HCT116 (cell line): ENCODE measurements around the gene CACNA2D2. TPM values are rescaled to one million over a fixed set of nuclear protein-coding genes. Genes with fewer than 3 reads are reported as not detected.

Experiments used
- ATAC-seq: fragments of 200-7000 bp; cut with Tn5 transposase; 2 replicates; pipeline ENCODE4 v1.9.1; 2020; ENCODE audit warnings: mild to moderate bottlenecking, moderate library complexity
- BruUV-seq: library from RNA; stranded (reverse); fragments of 400-500 nt; replicated peaks from 2 replicates; lab custom pipeline; 2021; lab: Mats Ljungman, UMichigan
- CTCF ChIA-PET: fragments of 300-600 bp; sonication (Branson Sonifier 250); formaldehyde crosslinking; loops from one replicate; lab custom pipeline; 2021; ENCODE audit warnings: antibody characterized with exemption; lab: Charles Lee
- POLR2A ChIA-PET: fragments of 300-600, 350-600 bp; sonication (Branson Sonifier 250); formaldehyde crosslinking; loops from one replicate; lab custom pipeline; 2021; ENCODE audit warnings: antibody characterized with exemption; lab: Charles Lee
- RAD21 ChIA-PET, 2 experiments: fragments of 300-600 bp; sonication (Branson Sonifier 250); formaldehyde crosslinking; loops; one replicate each; lab custom pipeline; 2023; ENCODE audit warnings: low total read pairs in 2 of 2; ENCODE audit not compliant: uncharacterized antibody in 2 of 2, unreplicated experiment in 2 of 2, low non-redundant PET in 1 of 2; lab: Charles Lee
- DNase-seq: peaks from one replicate; pipeline ENCODE4 v3.0.0-alpha.2; 2010; ENCODE audit warnings: low read depth, low spot score
- H2AFZ ChIP-seq: fragments of 200-600 bp; shearing (Covaris generic), sonication (generic); 2 replicates; pipeline ENCODE4 v1.6.1; 2017; ENCODE audit warnings: low read depth, mixed run types, mixed read lengths, antibody characterized with exemption, low read length; ENCODE audit not compliant: poor library complexity, severe bottlenecking
- H3K27ac ChIP-seq: 2 replicates; pipeline ENCODE4 v1.5.1; 2012; ENCODE audit warnings: low read depth, low read length
- H3K27me3 ChIP-seq: fragments of 200-600 bp; sonication (generic); 2 replicates; pipeline ENCODE4 v1.6.1; 2016; ENCODE audit warnings: mixed run types, low read length, mixed read lengths; ENCODE audit not compliant: insufficient read depth
- H3K36me3 ChIP-seq, 2 experiments: fragments of 200-500 bp in 1 of 2; fragments of 200-600 bp in 1 of 2; sonication (Bioruptor generic) in 1 of 2; sonication (generic) in 1 of 2; 2 replicates each; pipeline versions ENCODE4 v1.5.1 to v1.6.1; 2014 to 2016; ENCODE audit warnings: low read length in 2 of 2, inconsistent platforms in 1 of 2, mixed read lengths in 1 of 2, mixed run types in 1 of 2; ENCODE audit not compliant: insufficient read depth in 2 of 2, control insufficient read depth in 1 of 2
- H3K4me1 ChIP-seq, 2 experiments: fragments of 200-600 bp in 1 of 2; sonication (generic) in 1 of 2; 2 replicates each; pipeline versions ENCODE4 v1.5.1 to v1.6.1; 2012 to 2017; ENCODE audit warnings: low read length in 2 of 2, inconsistent platforms in 1 of 2, mild to moderate bottlenecking in 1 of 2, mixed read lengths in 1 of 2, mixed run types in 1 of 2, moderate library complexity in 1 of 2; ENCODE audit not compliant: insufficient read depth in 2 of 2, control insufficient read depth in 1 of 2
- H3K4me2 ChIP-seq: fragments of 200-600 bp; sonication (generic); 2 replicates; pipeline ENCODE4 v1.6.1; 2017; ENCODE audit warnings: mixed run types, low read length, mixed read lengths
- H3K4me3 ChIP-seq, 2 experiments: fragments of 200-600 bp in 1 of 2; sonication (generic) in 1 of 2; replicated peaks in 1 of 2; 2 replicates each; pipeline ENCODE4 v1.5.1; 2011 to 2016; ENCODE audit warnings: low read length in 2 of 2, control low read depth in 1 of 2, low read depth in 1 of 2, mild to moderate bottlenecking in 1 of 2, mixed read lengths in 1 of 2, mixed run types in 1 of 2
- H3K79me2 ChIP-seq: fragments of 200-600 bp; sonication (generic); 2 replicates; pipeline ENCODE4 v1.6.1; 2017; ENCODE audit warnings: mild to moderate bottlenecking, mixed run types, low read length, moderate library complexity, mixed read lengths; ENCODE audit not compliant: insufficient read depth
- H3K9ac ChIP-seq: fragments of 200-600 bp; sonication (generic); 2 replicates; pipeline ENCODE4 v1.6.1; 2016; ENCODE audit warnings: low read length, mixed read lengths
- H3K9me2 ChIP-seq: fragments of 200-600 bp; sonication (generic), shearing (Covaris generic); 2 replicates; pipeline ENCODE4 v1.6.1; 2017; ENCODE audit warnings: mixed run types, mild to moderate bottlenecking, moderate library complexity; ENCODE audit not compliant: insufficient read depth
- H3K9me3 ChIP-seq, 2 experiments: fragments of 200-500 bp in 1 of 2; fragments of 200-600 bp in 1 of 2; sonication (Bioruptor generic) in 1 of 2; sonication (generic) in 1 of 2; 2 replicates each; pipeline ENCODE4 v1.6.1; 2014 to 2017; ENCODE audit warnings: low read length in 2 of 2, mixed read lengths in 2 of 2, inconsistent platforms in 1 of 2, low read depth in 1 of 2, mild to moderate bottlenecking in 1 of 2, mixed run types in 1 of 2, moderate library complexity in 1 of 2; ENCODE audit not compliant: control insufficient read depth in 1 of 2, insufficient read depth in 1 of 2
- H4K20me1 ChIP-seq: fragments of 200-600 bp; sonication (generic), shearing (Covaris generic); 2 replicates; pipeline ENCODE4 v1.6.1; 2017; ENCODE audit warnings: mixed run types, mild to moderate bottlenecking, moderate library complexity; ENCODE audit not compliant: insufficient read depth
- ATF3 ChIP-seq: IDR thresholded peaks from 2 replicates; pipeline ENCODE4 v1.6.1; 2012
- CEBPB ChIP-seq: IDR thresholded peaks from 2 replicates; pipeline ENCODE4 v1.6.1; 2012; ENCODE audit warnings: low read depth
- CTCF ChIP-seq, 3 experiments: fragments of 200-600 bp in 1 of 3; sonication (generic) in 1 of 3; IDR thresholded peaks in 2 of 3; conservative IDR thresholded peaks in 1 of 3; 2 replicates each; pipeline ENCODE4 v1.5.1; 2012 to 2017; ENCODE audit warnings: low read depth in 2 of 3, low read length in 2 of 3, antibody characterized with exemption in 1 of 3, borderline replicate concordance in 1 of 3, control low read depth in 1 of 3, mild to moderate bottlenecking in 1 of 3, mixed read lengths in 1 of 3, mixed run types in 1 of 3, moderate library complexity in 1 of 3; ENCODE audit not compliant: insufficient read depth in 1 of 3
- EGR1 ChIP-seq: IDR thresholded peaks from 2 replicates; pipeline ENCODE4 v1.6.1; 2012; ENCODE audit warnings: low read depth
- ELF1 ChIP-seq: IDR thresholded peaks from 2 replicates; pipeline ENCODE4 v1.6.1; 2012; ENCODE audit warnings: low read depth, borderline replicate concordance
- EZH2 ChIP-seq: fragments of 200-600 bp; sonication (generic); IDR thresholded peaks from 2 replicates; pipeline ENCODE4 v1.6.1; 2017; ENCODE audit warnings: antibody characterized with exemption, mixed run types
- FOSL1 ChIP-seq: IDR thresholded peaks from 2 replicates; pipeline ENCODE4 v1.6.1; 2012; ENCODE audit warnings: low read depth
- JUND ChIP-seq: IDR thresholded peaks from 2 replicates; pipeline ENCODE4 v1.6.1; 2012
- MAX ChIP-seq: IDR thresholded peaks from 2 replicates; pipeline ENCODE4 v1.6.1; 2012
- POLR2A ChIP-seq: IDR thresholded peaks from 2 replicates; pipeline ENCODE4 v1.7.0; 2011; ENCODE audit warnings: borderline replicate concordance; ENCODE audit not compliant: insufficient read depth, insufficient read length; ENCODE audit errors: extremely low read depth
- POLR2AphosphoS5 ChIP-seq: IDR thresholded peaks from 2 replicates; pipeline ENCODE4 v1.6.1; 2011; ENCODE audit warnings: mild to moderate bottlenecking, low read depth, low read length, moderate library complexity
- RAD21 ChIP-seq: IDR thresholded peaks from 2 replicates; pipeline ENCODE4 v1.6.1; 2012; ENCODE audit warnings: low read depth, mild to moderate bottlenecking
- SIN3A ChIP-seq: IDR thresholded peaks from 2 replicates; pipeline ENCODE4 v1.6.1; 2012; ENCODE audit warnings: low read depth
- SP1 ChIP-seq: IDR thresholded peaks from 2 replicates; pipeline ENCODE4 v1.6.1; 2012; ENCODE audit warnings: low read depth
- SRF ChIP-seq: IDR thresholded peaks from 2 replicates; pipeline ENCODE4 v1.6.1; 2012; ENCODE audit warnings: low read depth
- ZBTB33 ChIP-seq: IDR thresholded peaks from 2 replicates; pipeline ENCODE4 v1.6.1; 2011; ENCODE audit warnings: mild to moderate bottlenecking, low read length, moderate library complexity; ENCODE audit not compliant: insufficient replicate concordance; ENCODE audit errors: extremely low read depth
- ZFX ChIP-seq: fragments of 450-650 bp; IDR thresholded peaks from 2 replicates; pipeline ENCODE4 v1.6.1; 2017
- ZNF274 ChIP-seq: fragments of 200-500 bp; sonication (Bioruptor generic); IDR thresholded peaks from 2 replicates; pipeline ENCODE4 v1.6.1; 2014; ENCODE audit warnings: mild to moderate bottlenecking, low read depth, low read length, inconsistent platforms
- intact Hi-C: fragments of 100-400 bp; cut with micrococcal nuclease; formaldehyde crosslinking; loops from 2 replicates; pipeline ENCODE4 v1.10.0; 2022
- total RNA-seq: library from RNA; stranded (reverse); gene quantifications from one replicate; pipeline ENCODE4 v1.2.1, GENCODE V29; 2021; ENCODE audit not compliant: unreplicated experiment

The CACNA2D2 gene
- total RNA-seq, 1 experiment from 2014 or later: 10.2 TPM

GRCh38 chr3:50380405-50381085, 122.9 kb downstream of the CACNA2D2 start (continued):
- TF ChIP-seq POLR2A (no peak), POLR2AphosphoS5 (no peak), SIN3A (no peak), ATF3 (no peak), FOSL1 (no peak), SRF (no peak), CTCF (IDR thresholded peaks at IDR 0.05 in 2 of 3, conservative IDR thresholded peaks at IDR 0.05 in 1 of 3; ENCODE audit: borderline replicate concordance in 1 of 3, insufficient read depth in 1 of 3, low read depth in 2 of 3, low read length in 2 of 3) (no peak), ELF1 (no peak), JUND (no peak), MAX (no peak)

- H3K4me2 ChIP-seq: no peak overlapping the region
- H3K9ac ChIP-seq: no peak overlapping the region
- no peaks in the 10 kb centered on the region for H3K9me2 ChIP-seq
- ChIA-PET RAD21 (no interaction called here), POLR2A (interaction anchor here (0.6 kb wide), 1 partner anchor 11 kb away, joined by 3 read pairs; no protein-coding TSS in a partner anchor), CTCF (no interaction called here)
- no peaks in the 10 kb centered on the region for H3K79me2 ChIP-seq
- H3K9me3 ChIP-seq: no peaks in the 10 kb centered on the region
- H3K4me3 ChIP-seq: no peak overlapping the region
- H4K20me1 ChIP-seq: no peaks in the 10 kb centered on the region
- intact Hi-C loops: no loop called here
- H2AFZ ChIP-seq: no peak overlapping the region
- no peaks in the 10 kb centered on the region for H3K36me3 ChIP-seq
- no peaks in the 10 kb centered on the region for H3K27me3 ChIP-seq
- no TSS peak for BruUV-seq
- ATAC-seq (no peak), DNase-seq (no peak)
- no peak overlapping the region for H3K27ac ChIP-seq
- H3K4me1 ChIP-seq: no peaks in the 10 kb centered on the region
- no peak for TF ChIP-seq ZBTB33
- no peak for TF ChIP-seq SRF
- TF ChIP-seq POLR2A: no peak
- no peak for TF ChIP-seq CTCF (IDR thresholded peaks at IDR 0.05 in 2 of 3, conservative IDR thresholded peaks at IDR 0.05 in 1 of 3; ENCODE audit: borderline replicate concordance in 1 of 3, insufficient read depth in 1 of 3, low read depth in 2 of 3, low read length in 2 of 3)
- no peak for TF ChIP-seq ZFX
- no peak for TF ChIP-seq CEBPB
- TF ChIP-seq RAD21: no peak
- no peak for TF ChIP-seq SP1
- no peak for TF ChIP-seq MAX
- TF ChIP-seq ZNF274: no peak
- TF ChIP-seq EGR1: no peak
- TF ChIP-seq POLR2AphosphoS5: no peak
- no peak for TF ChIP-seq JUND
- TF ChIP-seq EZH2: no peak
Observed at GRCh38 chr3:50378757-50379156, 124.7 kb downstream of the CACNA2D2 start.
